Measurements from ENCODE around the gene KCNE3. TPM values are rescaled to one million over a fixed set of nuclear protein-coding genes. Genes with fewer than 3 reads are reported as not detected.

The KCNE3 gene
- total and polyA plus RNA-seq, 9 of the 15 experiments (the other 6 are each of a cell fraction or from before 2014, with no cell fraction given) = 1.6 to 8.7 (median 6.2) TPM

- FAIRE-seq = no peak
- CTCF ChIA-PET (ENCODE audit: low intra/inter-chr PET ratio) = interaction anchor here (0.6 to 0.7 kb wide), 2 partner anchors 16 to 125 kb away, joined by 3 read pairs; no protein-coding TSS in a partner anchor
- H3K27me3 ChIP-seq (ENCODE audit: control insufficient read depth in 2 of 2, insufficient read depth in 2 of 2, low read length in 2 of 2) = no peaks in the 10 kb centered on the region; a peak in 3 of 5 replicates
- no peak for DNase-seq (ENCODE audit: extremely low read depth in 1 of 4, low spot score in 3 of 4)
- no peak for TF ChIP-seq GATAD2B (IDR thresholded peaks at IDR 0.05; ENCODE audit: borderline replicate concordance)
- TF ChIP-seq MEIS2 (IDR thresholded peaks at IDR 0.05; ENCODE audit: partially characterized antibody) = peak; percentile 37
- TF ChIP-seq SAP30 (IDR thresholded peaks at IDR 0.05; ENCODE audit: borderline replicate concordance, insufficient read depth, low read depth, low read length, poor library complexity, severe bottlenecking) = no peak
- no peak overlapping the region for H3K9ac ChIP-seq (ENCODE audit: insufficient read depth in 1 of 2, low read depth in 2 of 2, low read length in 2 of 2)
- H2AFZ ChIP-seq (ENCODE audit: low read depth, low read length) = no peak overlapping the region
- H3K4me3 ChIP-seq = no peak overlapping the region
- in situ Hi-C loops (cut with MboI) = loop anchor here (10.0 kb wide), 1 partner anchor 123 kb away; no protein-coding TSS in a partner anchor
- H3K36me3 ChIP-seq (ENCODE audit: control insufficient read depth, insufficient read depth, low read length) = no peaks in the 10 kb centered on the region
- no TSS peak for BruUV-seq (replicated peaks)
- H3K9me3 ChIP-seq (replicated peaks; ENCODE audit: control insufficient read depth, insufficient read depth, low read depth, low read length) = no peaks in the 10 kb centered on the region
- H4K20me1 ChIP-seq (replicated peaks; ENCODE audit: control insufficient read depth, insufficient read depth, low read length) = no peaks in the 10 kb centered on the region
- peaks cover 0 to 5% of the 10 kb centered on the region in 2 experiments; a peak in 3 of 5 replicates for H3K4me1 ChIP-seq (replicated peaks in 1 of 2; ENCODE audit: control insufficient read depth in 2 of 2, insufficient read depth in 2 of 2, low read length in 2 of 2)
- no peaks in the 10 kb centered on the region for H3K79me2 ChIP-seq (ENCODE audit: control insufficient read depth, insufficient read depth, low read length)
- ATAC-seq = no peak
- intact Hi-C loops (cut with micrococcal nuclease) = loop anchor here (2.0 to 5.0 kb wide), 2 partner anchors 125 to 483 kb away; no protein-coding TSS in a partner anchor
- H3K27ac ChIP-seq (ENCODE audit: extremely low read depth, low read depth, low read length) = no peak overlapping the region
- no peak overlapping the region for H3K4me2 ChIP-seq (ENCODE audit: insufficient read depth, low read length)
- H3K9me1 ChIP-seq (ENCODE audit: control insufficient read depth, insufficient read depth, low read length) = no peaks in the 10 kb centered on the region
- POLR2A ChIA-PET = interaction anchor here (1.1 kb wide), 1 partner anchor 119 kb away, joined by 3 read pairs; no protein-coding TSS in a partner anchor
Observed at GRCh38 chr11:74447720-74448119, 19.6 kb downstream of the KCNE3 start.

GRCh38 chr11:74446532-74446938, 20.8 kb downstream of the KCNE3 start:
- Histone ChIP-seq H3K27me3 (ENCODE audit: control insufficient read depth in 2 of 2, insufficient read depth in 2 of 2, low read length in 2 of 2) (no peaks in the 10 kb centered on the region; a peak in 2 of 5 replicates), H3K79me2 (ENCODE audit: control insufficient read depth, insufficient read depth, low read length) (no peaks in the 10 kb centered on the region), H3K36me3 (ENCODE audit: control insufficient read depth, insufficient read depth, low read length) (no peaks in the 10 kb centered on the region), H3K9me1 (ENCODE audit: control insufficient read depth, insufficient read depth, low read length) (no peaks in the 10 kb centered on the region), H3K4me2 (ENCODE audit: insufficient read depth, low read length) (no peak overlapping the region), H3K9me3 (replicated peaks; ENCODE audit: control insufficient read depth, insufficient read depth, low read depth, low read length) (no peaks in the 10 kb centered on the region), H3K27ac (ENCODE audit: extremely low read depth, low read depth, low read length) (no peak overlapping the region), H3K4me3 (no peak overlapping the region), H3K9ac (ENCODE audit: insufficient read depth in 1 of 2, low read depth in 2 of 2, low read length in 2 of 2) (no peak overlapping the region), H3K4me1 (replicated peaks in 1 of 2; ENCODE audit: control insufficient read depth in 2 of 2, insufficient read depth in 2 of 2, low read length in 2 of 2) (peaks cover 0 to 6% of the 10 kb centered on the region in 2 experiments; a peak in 3 of 5 replicates), H4K20me1 (replicated peaks; ENCODE audit: control insufficient read depth, insufficient read depth, low read length) (no peaks in the 10 kb centered on the region), H2AFZ (ENCODE audit: low read depth, low read length) (no peak overlapping the region)
- no peak for FAIRE-seq
- ChIA-PET CTCF (ENCODE audit: low intra/inter-chr PET ratio) (interaction anchor here (0.6 kb wide), 1 partner anchor 350 kb away, joined by 3 read pairs; no protein-coding TSS in a partner anchor), POLR2A (interaction anchor here (0.6 to 1.4 kb wide), 3 partner anchors 9 to 347 kb away, joined by 3 to 4 read pairs (median 4); no protein-coding TSS in a partner anchor)
- WGBS (ENCODE audit: insufficient coverage, low coverage, missing lambda C conversion rate) = 27% methylated on average over 1 of the region's 1 CpG
- BruUV-seq (replicated peaks) = no TSS peak
- intact Hi-C loops (cut with micrococcal nuclease) (loop anchor here (5.0 kb wide), 1 partner anchor 124 kb away; no protein-coding TSS in a partner anchor), in situ Hi-C loops (cut with MboI) (loop anchor here (10.0 kb wide), 1 partner anchor 122 kb away; no protein-coding TSS in a partner anchor)
- ATAC-seq = no peak
- no peak for DNase-seq (ENCODE audit: extremely low read depth in 1 of 4, low spot score in 3 of 4)
- TF ChIP-seq GTF2E2 (tag; IDR thresholded peaks at IDR 0.05) = no peak
- no peak for TF ChIP-seq ESRRA (IDR thresholded peaks at IDR 0.05; ENCODE audit: borderline replicate concordance, low read depth)
- no peak for TF ChIP-seq SPI1 (IDR thresholded peaks at IDR 0.05; ENCODE audit: borderline replicate concordance, low read depth, low read length)
- TF ChIP-seq SRSF9 (IDR thresholded peaks at IDR 0.05; ENCODE audit: borderline replicate concordance, low read depth, low read length) = no peak
- no peak for TF ChIP-seq TEAD1 (CRISPR knock-in tag; IDR thresholded peaks at IDR 0.05)
- no peak for TF ChIP-seq RREB1 (CRISPR knock-in tag; IDR thresholded peaks at IDR 0.05)
- TF ChIP-seq PHB2 (IDR thresholded peaks at IDR 0.05; ENCODE audit: low read depth) = no peak
